NCI-H2196 treated with DMSO at 0.1 percent for 48 hours (cell line): Measurements from ENCODE around the gene FAM187B.
"Not testable (repeated sequence)": the region's sequence is repeated elsewhere in the genome, so short reads cannot be mapped to it uniquely, and the experiment has no call there.

Experiments
- DNase-seq: peaks from one replicate; lab custom pipeline; 2025; ENCODE audit not compliant: unreplicated experiment; lab: John Stamatoyannopoulos, UW

Gene FAM187B

DNA sequence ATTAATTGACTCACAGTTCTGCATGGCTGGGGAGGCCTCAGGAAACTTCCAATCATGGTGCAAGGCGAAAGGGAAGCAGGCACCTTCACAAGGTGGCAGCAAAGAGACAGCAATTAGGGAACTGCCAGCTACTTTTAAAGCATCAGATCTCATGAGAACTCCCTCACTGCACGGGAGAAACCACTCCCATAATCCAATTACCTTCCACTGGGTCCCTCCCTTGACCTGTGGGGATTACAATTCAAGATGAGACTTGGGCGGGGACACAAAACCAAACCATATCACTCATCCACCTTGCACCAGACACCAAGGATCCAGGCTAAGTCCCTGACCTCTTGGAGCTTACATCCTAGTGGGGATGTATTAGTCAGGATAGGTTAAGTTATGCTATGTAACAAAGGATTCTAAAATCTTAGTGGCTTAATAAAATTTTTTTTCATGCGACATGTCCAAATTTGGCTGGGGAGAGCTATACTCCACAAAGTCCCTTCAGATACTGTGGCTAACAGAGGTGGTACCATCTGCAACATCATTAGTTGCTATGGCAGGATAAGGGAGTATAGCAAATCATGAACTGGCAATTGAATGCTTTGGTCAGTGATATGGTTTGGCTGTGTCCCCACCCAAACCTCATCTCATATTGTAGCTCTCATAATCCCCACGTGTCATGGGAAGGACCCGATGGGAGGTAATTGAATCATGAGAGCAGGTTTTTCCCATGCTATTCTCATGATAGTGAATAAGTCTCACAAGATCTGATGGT, 8.3 kb upstream of the FAM187B start:
- no peak for DNase-seq

DNA sequence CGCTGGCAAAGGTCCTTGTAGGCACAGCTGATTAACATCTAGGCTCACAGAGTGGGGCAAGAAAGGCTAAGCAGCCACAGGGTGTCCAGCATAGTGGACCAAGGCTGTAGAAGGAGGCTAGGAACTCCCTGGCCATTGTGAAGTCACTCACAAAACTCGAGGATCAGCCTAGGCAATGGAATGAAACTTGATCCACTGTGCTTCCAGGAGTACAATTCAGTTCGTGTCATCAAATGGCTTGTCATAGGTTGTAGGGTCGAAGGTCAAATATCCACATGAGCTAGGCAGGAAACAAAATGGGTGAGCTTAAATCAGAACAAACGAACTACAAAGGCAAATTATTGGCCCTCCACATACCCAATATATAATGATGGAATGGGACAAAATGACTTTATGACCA, 4.4 kb upstream of the FAM187B start:
- DNase-seq, result no peak

DNA sequence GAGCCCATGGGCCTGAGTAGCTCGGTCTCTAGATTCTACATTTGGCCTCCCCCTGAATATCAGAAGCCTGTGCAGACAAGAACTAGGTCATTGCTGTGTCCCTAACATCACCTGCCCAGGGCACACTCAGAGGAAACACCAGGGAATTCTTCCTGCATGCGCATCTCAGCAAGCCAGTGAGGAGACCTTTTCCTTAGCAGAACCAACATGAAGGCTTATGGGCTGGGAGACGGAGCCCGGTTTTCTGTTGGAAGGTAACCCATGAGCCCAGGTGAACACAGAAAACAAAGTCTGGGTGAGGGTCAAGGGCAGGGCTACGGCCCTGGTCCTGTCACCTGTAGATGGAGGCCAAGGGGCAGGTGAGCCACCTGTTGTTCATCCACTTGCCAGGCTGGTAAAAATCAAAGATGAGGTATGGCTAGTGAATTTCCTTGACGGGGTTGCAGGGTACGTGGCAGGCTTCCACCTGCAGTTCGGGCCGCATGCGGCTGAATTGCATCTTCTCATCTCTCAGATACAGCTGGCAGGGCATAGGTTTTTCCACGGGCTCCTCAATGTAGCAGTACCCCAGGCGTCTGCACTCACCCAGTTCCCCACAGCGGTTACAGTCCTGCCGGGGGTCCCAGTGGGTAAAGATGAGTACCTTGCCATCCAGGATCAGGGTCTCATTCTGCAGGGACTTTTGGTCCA, 3.6 kb upstream of the FAM187B start:
- no peak for DNase-seq

DNA sequence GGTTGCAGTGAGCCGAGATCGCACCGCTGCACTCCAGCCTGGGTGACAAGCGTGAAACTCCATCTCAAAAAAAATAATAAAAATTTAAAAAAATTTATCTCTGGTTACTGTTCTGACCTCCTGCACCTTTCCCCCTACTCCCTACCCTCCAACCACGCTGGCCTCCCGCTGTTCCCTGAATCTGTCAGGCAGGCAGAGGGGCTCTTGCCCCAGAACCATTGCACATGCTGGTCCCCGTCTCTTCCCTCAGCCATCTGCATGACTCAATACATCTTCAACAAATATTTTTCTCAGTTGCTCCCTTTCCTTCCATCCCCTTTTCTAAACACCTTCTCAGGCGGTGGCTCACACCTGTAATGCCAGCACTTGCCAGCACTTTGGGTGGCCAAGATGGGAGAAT, 1.1 kb upstream of the FAM187B start:
- no peak for DNase-seq

DNA sequence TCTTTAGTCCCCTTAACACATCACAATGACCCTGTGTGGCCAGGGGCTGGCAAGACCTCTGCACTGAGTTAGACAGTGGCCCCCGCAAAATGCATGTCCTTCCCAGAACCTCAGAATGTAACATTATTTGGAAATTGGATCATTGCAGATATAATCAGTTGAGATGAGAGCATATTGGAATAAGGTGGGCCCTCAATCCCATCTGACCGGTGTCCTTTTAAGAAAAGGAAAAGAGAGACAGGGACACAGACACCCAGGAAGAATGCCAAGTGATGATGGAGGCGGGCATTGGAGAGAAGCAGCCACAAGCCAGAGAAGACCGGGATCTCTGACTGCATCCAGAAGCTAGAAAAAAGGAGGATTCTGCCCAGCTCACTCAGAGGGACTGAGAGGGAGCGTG, 1.8 kb downstream of the FAM187B start:
- no peak for DNase-seq

DNA sequence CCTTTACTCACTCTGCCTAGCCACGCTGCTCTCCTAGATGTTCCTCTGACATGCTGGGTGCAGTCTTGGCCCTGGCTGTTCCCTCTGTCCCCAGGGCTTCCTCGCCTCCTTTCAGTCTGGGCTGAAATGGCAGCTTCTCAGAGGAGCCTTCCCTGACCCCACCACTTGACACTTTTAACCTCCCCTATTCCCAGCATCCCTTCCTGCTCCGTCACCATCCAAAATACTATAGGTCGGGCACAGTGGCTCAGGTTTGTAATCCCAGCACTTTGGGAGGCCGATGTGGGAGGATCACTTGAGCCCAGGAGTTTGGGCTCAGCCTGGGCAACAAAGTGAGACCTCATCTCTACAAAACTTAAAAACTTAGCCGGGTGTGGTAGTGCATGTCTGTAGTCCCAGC, 2.6 kb downstream of the FAM187B start:
- no peak for DNase-seq

DNA sequence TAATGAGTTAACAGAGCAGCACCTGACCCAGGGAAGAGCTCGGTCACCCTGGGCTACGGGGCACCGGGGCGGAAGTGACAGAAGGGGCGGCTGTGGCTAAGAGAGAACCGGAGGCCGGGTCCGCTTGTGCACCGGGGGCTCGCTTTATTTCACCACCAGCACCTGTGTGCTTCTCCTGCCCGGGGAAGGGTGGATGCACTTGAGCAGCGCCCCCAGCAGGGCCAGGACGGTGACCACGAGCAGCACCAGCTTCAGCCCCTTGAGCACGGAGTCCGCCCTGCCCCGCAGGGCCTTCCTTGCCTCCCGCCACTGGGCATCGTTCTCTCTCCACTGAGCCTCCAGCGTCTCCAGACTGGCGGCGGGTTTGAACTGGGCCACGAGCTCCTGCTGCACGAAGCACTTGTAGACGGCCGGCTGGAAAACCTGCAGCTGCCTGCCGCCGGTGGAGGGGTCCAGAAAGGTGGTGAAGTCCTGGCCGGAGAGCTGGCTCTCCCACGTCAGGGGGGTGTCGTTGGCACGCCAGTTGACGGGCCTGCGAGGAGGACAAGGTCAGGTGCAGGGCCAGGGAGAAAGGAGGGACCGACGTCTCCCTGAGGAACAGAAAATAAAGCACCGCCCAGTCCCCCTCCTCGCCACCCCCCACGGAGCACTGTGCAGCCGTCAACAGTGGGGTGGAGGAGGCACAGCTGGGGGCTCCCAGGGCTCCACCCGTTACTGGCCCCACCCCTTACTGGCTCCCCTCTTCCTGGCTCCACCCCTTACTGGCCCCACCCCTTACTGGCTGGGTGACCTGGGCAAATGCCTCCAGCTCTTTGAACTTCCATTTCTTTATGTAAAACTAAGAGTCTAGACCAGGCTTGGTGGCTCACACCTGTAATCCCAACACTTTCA, 3.6 kb downstream of the FAM187B start:
- DNase-seq, result no peak

DNA sequence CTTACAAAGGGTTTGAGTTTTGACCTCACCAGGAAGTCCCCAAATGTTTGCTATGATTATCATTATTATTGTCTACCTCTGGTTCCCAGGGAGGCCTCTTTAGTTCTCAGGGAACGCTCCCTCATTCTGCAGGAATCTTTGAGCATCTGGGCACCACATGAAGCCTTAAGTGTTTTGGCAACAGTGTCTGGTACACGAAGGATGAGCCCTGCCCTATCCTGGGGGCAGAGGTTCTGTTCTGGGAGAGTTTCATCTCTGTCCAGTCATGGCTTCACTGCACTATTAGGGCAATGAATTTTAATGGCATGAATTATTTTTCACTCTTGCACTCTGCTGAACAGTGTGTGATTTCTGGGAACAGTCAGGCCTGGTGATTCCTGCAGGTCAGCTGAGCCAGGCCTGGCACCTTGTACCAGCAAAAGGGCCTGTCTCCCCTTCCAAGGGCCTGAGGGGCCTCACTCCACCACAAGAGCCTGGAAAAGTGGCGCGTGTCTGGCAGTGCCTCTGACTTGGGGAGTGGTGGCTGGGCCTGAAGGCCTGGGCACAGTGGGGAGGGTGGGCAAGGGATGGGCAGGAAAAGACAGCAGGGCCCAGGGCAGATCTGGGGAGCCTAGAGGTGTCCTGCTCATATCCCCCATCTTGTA, 4.6 kb downstream of the FAM187B start:
- no peak for DNase-seq

DNA sequence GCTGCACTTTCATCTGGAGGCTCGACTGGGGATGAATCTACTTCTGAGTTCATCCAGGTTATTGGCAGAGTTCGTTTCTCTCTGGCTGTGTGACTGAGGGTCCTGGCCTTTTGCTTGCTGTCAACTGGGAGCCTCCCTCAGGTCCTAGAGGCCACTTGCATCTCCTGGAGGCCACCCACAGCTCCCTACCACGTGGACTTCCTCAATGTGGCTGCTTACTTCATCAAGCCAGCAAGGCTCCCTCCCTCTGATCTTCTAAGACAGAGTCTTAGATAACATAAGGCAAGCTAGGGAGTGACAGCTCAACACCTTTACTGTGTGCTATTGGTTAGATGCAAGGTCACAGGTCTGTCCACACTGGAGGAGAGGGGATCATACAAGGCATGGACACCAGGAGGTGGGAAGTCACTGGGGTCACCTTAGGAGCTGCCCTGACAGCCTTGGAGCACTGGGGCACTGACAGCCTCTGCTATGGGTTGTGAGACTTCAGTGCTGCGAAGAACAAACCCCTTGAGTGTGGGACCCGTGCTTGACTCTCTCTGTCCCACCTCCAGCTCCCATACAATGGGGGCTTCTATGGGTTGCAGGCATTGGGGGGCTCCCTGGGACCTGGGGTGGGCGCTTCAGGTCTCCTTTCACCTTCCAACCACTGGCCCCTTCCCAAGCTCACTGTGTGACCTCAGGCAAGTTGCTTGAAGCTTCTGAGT, 5.3 kb downstream of the FAM187B start:
- DNase-seq, result no peak

DNA sequence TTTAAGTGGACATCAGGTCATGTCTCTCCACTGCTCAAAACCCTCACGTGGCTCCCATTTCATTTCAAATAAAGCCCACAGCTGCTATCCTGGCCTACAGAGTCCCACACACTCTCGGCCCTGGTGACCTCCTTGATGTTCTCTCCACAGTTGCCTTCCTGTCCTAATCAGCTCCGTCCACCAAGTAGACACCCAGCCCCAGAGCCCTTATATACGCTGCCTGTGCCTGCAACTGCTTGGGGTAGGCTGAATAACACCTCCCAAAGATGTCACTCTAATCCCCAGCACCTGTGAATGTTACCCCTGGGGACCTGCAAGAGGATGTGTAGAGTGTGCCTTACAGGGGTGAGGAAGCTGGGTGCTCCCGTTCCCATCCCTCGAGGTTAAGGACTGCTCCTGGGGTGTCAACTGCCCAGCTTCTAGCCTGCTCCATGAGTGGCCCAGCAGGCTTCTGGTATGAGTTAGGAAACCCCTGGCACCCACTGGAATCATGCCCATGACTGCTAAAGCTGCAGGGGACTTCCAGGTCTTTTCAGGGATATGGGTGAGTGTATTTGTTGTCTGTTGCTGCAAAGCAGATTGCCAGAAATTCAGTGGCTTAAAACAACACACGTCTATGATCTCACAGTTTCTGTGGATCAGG, 6.0 kb downstream of the FAM187B start:
- DNase-seq, result no peak

DNA sequence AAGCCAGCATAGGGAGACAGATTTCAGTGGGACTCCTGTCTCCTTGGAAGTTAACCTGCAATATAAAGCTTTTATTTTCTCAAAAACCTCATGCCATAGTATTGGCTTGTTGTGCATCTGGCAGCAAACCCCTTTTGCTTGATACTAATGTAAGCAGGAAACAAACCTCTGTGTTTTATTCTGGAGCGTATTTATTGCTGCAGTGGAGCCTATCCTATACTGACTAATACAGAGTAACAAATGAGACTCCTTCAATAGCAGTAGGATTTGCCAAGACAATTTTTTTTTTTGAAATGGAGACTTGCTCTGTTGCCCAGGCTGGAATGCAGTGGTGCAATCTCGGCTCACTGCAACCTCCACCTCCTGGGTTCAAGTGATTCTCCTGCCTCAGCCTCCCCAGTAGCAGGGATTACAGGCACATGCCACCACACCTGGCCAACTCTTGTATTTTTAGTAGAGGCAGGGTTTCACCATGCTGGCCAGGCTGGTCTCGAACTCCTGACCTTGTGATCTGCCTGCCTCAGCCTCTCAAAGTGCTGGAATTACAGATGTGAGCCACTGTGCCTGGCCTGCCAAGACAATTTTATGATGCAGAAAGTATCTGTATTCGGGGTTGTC, 7.5 kb downstream of the FAM187B start:
- DNase-seq, result not testable (repeated sequence)

DNA sequence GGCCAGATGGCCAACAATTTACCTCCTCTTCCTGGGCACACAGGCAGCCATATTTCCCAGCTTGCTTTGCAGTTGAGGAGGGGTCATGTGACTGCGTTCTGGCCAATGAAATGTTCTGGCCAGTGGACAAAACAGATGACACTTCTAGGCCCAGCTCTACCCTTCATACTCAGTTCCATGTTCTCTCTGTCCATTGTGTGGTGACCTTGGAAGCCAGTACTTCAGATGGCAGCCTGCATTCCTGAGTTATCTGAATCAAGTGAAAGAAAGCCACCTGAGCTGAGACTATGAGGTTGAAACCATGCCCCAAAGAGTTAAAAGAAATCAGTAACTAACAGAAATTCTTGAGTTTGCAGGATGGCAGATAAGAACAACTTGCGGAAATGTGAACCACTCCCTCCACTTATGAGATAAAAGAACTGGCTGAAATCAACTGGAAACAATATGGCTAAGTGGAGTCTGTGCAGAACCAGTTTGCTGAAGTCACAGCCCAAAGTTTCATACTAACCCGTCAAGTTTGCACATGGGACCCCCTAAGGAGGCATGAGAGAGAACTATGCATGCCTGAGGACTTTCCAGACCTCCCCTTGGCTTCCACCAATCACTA, 8.1 kb downstream of the FAM187B start:
- DNase-seq, result no peak

DNA sequence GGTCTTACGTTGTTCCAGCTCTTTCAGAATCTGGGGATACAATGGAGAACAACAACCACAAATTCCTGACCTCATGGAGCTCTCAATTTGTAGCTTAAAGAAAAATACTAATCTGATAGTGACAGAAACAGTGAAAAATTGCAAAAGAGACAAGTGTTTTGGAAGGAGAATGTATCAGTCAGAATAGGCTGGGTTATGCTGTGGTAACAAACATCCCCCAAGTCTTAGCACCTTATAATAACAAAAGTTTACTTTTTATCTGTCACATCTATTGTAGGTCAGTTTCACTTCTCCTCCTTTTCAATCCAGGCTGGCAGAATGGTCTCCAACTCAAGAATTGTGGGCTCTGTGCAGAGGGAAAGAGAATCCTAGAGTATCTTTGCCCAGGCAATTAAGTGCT, 9.5 kb downstream of the FAM187B start:
- DNase-seq, result no peak

DNA sequence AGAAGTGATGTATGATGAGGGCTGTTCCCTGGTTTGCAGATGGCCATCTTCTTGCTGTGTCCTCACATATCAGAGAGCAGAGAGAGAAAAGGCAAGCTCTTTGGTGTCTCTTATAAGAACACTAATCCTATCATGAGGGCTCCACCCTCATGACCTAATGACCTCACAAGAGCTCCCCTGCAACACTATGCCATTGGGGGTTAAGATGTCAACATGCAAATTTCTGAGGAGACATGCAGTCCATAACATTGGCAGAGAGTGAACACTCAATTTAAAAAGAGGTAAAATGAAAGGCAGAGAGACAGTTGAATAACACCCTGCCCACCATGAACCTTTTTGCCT, 10.9 kb downstream of the FAM187B start:
- DNase-seq, result no peak

DNA sequence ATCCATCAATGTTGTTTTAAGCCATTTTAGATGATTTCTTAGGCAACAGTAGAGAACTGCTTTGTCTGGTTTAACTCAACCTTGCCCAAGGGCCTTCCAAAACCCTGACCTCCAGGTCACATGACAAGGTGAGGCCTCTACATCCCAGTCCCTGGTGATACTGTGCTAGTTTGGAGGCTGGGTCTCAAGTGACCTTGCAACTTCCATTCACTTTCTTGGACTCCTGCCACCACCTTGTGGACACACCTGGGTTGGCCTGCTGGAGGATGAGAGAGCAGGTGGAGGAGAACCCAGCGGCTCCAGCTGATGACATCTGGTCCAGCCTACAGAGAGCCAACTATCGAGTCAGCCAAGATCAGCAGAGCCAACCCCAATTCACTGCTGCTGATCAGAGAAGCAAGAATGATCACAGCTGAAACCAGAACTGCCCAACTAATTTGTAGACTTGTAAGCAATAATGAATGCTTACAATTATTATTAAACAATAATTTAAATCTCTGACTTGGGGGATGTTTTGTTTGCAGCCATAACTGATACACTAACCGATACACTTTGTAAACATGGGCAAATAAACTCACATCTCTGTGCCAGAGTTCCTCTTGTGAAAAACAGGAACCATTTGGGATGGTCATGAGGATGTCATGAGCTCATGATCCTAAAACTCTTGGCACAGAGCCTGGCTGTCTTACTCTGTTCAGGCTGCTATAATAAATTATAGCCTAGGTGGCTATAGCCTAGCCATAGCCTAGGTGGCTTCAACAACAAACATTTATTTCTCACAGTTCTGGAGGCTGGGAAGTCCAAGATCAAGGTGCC, 11.5 kb downstream of the FAM187B start:
- no peak for DNase-seq

DNA sequence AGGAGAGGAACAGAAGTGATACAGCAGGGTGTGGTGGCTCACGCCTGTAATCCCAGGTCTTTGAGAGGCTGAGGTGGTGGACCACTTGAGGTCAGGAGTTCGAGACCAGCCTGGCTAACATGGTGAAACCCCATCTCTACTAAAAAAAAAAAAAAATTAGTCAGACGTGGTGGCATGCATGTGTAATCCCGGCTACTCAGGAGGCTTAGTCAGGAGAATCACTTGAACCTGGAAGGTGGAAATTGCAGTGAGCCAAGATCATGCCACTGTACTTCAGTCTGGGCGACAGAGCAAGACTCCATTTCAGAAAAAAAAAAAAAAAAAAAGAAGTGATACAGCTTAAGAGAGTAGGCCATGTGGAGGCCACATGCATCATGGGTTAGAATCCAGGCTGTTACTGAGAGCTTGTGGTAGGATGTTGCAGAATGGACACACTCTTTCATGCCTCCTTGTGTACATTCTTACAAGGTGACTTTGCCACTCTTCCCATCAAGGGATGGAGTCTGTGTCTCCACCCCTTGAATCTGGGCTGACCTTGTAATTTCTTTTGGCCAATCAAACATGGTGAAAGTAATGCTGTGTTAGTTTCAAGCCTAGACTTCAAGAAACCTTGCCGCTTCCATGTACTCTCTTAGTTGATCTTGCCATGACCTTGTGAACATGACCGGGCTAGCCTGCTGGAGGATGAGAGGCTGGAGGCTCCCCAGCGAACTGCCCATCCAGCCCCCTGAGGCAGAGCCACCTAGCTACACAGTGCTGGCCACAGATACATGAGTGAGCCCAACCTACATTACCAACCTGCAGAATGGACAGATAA, 12.3 kb downstream of the FAM187B start:
- no peak for DNase-seq

DNA sequence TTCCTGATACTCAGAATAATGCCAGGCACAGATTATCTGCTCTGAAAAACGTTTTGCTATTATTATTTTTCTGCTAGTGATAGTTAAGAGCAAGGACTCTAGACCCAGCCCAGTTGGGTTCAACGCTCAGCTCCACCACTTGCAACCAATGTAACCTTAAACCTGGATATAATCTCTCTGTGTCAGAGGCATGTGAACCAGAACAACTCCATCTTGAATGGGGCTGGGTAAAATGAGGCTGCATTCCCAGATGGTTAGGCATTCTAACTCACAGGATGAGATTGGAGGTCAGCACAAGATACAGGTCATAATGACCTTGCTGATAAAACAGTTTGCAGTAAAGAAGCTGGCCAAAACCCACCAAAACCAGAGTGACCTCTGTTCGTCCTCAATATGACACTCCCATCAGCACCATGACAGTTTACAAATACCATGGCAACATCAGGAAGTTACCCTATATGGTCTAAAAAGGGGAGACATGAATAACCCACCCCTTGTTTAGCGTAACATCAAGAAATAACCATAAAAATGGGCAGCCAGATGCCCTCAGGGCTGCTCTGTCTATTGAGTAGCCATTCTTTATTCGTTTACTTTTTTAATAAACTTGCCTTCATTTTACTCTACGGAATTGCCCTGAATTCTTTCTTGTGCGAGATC, 13.6 kb downstream of the FAM187B start:
- no peak for DNase-seq
